ENCODE results near the gene ATP2A1.

The ATP2A1 gene

DNA sequence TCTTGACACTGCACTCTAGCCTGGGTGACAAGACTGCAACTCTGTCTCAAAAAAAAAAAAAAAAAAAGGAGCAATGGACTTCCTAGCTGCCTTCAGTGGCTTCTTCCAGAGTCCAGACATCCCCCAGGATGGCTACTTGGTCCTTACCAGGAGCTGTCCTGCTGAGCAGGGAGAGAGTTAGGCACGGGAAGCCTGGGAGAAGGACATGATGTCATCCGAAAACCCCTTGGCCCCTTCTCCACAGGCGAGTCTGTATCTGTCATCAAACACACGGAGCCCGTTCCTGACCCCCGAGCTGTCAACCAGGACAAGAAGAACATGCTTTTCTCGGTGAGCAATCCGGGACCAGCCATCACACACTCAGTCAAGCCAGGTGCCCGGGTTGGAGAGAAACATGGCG lies 8.7 kb downstream of the ATP2A1 start (continued):
- TF ChIP-seq, protein P1, sequence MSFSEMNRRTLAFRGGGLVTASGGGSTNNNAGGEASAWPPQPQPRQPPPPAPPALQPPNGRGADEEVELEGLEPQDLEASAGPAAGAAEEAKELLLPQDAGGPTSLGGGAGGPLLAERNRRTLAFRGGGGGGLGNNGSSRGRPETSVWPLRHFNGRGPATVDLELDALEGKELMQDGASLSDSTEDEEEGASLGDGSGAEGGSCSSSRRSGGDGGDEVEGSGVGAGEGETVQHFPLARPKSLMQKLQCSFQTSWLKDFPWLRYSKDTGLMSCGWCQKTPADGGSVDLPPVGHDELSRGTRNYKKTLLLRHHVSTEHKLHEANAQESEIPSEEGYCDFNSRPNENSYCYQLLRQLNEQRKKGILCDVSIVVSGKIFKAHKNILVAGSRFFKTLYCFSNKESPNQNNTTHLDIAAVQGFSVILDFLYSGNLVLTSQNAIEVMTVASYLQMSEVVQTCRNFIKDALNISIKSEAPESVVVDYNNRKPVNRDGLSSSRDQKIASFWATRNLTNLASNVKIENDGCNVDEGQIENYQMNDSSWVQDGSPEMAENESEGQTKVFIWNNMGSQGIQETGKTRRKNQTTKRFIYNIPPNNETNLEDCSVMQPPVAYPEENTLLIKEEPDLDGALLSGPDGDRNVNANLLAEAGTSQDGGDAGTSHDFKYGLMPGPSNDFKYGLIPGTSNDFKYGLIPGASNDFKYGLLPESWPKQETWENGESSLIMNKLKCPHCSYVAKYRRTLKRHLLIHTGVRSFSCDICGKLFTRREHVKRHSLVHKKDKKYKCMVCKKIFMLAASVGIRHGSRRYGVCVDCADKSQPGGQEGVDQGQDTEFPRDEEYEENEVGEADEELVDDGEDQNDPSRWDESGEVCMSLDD (tag by site-specific recombination; IDR thresholded peaks at IDR 0.05) = no peak
- no peak for TF ChIP-seq ZBTB48 (tag by site-specific recombination; IDR thresholded peaks at IDR 0.05)
- TF ChIP-seq, protein P2, sequence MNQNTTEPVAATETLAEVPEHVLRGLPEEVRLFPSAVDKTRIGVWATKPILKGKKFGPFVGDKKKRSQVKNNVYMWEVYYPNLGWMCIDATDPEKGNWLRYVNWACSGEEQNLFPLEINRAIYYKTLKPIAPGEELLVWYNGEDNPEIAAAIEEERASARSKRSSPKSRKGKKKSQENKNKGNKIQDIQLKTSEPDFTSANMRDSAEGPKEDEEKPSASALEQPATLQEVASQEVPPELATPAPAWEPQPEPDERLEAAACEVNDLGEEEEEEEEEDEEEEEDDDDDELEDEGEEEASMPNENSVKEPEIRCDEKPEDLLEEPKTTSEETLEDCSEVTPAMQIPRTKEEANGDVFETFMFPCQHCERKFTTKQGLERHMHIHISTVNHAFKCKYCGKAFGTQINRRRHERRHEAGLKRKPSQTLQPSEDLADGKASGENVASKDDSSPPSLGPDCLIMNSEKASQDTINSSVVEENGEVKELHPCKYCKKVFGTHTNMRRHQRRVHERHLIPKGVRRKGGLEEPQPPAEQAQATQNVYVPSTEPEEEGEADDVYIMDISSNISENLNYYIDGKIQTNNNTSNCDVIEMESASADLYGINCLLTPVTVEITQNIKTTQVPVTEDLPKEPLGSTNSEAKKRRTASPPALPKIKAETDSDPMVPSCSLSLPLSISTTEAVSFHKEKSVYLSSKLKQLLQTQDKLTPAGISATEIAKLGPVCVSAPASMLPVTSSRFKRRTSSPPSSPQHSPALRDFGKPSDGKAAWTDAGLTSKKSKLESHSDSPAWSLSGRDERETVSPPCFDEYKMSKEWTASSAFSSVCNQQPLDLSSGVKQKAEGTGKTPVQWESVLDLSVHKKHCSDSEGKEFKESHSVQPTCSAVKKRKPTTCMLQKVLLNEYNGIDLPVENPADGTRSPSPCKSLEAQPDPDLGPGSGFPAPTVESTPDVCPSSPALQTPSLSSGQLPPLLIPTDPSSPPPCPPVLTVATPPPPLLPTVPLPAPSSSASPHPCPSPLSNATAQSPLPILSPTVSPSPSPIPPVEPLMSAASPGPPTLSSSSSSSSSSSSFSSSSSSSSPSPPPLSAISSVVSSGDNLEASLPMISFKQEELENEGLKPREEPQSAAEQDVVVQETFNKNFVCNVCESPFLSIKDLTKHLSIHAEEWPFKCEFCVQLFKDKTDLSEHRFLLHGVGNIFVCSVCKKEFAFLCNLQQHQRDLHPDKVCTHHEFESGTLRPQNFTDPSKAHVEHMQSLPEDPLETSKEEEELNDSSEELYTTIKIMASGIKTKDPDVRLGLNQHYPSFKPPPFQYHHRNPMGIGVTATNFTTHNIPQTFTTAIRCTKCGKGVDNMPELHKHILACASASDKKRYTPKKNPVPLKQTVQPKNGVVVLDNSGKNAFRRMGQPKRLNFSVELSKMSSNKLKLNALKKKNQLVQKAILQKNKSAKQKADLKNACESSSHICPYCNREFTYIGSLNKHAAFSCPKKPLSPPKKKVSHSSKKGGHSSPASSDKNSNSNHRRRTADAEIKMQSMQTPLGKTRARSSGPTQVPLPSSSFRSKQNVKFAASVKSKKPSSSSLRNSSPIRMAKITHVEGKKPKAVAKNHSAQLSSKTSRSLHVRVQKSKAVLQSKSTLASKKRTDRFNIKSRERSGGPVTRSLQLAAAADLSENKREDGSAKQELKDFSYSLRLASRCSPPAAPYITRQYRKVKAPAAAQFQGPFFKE (tag by site-specific recombination; IDR thresholded peaks at IDR 0.05; ENCODE audit: borderline replicate concordance) = no peak
- TF ChIP-seq, protein P3, sequence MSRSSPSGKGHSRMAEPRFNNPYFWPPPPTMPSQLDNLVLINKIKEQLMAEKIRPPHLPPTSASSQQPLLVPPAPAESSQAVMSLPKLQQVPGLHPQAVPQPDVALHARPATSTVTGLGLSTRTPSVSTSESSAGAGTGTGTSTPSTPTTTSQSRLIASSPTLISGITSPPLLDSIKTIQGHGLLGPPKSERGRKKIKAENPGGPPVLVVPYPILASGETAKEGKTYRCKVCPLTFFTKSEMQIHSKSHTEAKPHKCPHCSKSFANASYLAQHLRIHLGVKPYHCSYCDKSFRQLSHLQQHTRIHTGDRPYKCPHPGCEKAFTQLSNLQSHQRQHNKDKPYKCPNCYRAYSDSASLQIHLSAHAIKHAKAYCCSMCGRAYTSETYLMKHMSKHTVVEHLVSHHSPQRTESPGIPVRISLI (tag by site-specific recombination; IDR thresholded peaks at IDR 0.05) = no peak
- no peak for TF ChIP-seq ZBTB1 (tag by site-specific recombination; IDR thresholded peaks at IDR 0.05)
- TF ChIP-seq, protein P4, sequence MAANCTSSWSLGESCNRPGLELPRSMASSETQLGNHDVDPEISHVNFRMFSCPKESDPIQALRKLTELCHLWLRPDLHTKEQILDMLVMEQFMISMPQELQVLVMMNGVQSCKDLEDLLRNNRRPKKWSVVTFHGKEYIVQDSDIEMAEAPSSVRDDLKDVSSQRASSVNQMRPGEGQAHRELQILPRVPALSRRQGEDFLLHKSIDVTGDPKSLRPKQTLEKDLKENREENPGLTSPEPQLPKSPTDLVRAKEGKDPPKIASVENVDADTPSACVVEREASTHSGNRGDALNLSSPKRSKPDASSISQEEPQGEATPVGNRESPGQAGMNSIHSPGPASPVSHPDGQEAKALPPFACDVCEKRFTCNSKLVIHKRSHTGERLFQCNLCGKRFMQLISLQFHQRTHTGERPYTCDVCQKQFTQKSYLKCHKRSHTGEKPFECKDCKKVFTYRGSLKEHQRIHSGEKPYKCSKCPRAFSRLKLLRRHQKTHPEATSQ (tag by site-specific recombination; IDR thresholded peaks at IDR 0.05) = no peak
- TF ChIP-seq ZNF302 (tag by site-specific recombination; IDR thresholded peaks at IDR 0.05; ENCODE audit: low read depth) = no peak
- TF ChIP-seq, protein P5, sequence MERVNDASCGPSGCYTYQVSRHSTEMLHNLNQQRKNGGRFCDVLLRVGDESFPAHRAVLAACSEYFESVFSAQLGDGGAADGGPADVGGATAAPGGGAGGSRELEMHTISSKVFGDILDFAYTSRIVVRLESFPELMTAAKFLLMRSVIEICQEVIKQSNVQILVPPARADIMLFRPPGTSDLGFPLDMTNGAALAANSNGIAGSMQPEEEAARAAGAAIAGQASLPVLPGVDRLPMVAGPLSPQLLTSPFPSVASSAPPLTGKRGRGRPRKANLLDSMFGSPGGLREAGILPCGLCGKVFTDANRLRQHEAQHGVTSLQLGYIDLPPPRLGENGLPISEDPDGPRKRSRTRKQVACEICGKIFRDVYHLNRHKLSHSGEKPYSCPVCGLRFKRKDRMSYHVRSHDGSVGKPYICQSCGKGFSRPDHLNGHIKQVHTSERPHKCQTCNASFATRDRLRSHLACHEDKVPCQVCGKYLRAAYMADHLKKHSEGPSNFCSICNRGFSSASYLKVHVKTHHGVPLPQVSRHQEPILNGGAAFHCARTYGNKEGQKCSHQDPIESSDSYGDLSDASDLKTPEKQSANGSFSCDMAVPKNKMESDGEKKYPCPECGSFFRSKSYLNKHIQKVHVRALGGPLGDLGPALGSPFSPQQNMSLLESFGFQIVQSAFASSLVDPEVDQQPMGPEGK (tag by site-specific recombination; IDR thresholded peaks at IDR 0.05) = no peak
- TF ChIP-seq SP2 (tag by site-specific recombination; IDR thresholded peaks at IDR 0.05) = no peak
- TF ChIP-seq, protein P6, sequence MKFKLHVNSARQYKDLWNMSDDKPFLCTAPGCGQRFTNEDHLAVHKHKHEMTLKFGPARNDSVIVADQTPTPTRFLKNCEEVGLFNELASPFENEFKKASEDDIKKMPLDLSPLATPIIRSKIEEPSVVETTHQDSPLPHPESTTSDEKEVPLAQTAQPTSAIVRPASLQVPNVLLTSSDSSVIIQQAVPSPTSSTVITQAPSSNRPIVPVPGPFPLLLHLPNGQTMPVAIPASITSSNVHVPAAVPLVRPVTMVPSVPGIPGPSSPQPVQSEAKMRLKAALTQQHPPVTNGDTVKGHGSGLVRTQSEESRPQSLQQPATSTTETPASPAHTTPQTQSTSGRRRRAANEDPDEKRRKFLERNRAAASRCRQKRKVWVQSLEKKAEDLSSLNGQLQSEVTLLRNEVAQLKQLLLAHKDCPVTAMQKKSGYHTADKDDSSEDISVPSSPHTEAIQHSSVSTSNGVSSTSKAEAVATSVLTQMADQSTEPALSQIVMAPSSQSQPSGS (tag by site-specific recombination; IDR thresholded peaks at IDR 0.05; ENCODE audit: low read depth) = peak; percentile 74
- TF ChIP-seq ZNF423 (tag by site-specific recombination; IDR thresholded peaks at IDR 0.05) = no peak
